Stimulated activated naive B cell treated with anti-CD40 and anti-IgM and Interleukin-4, amounts not matched to agents 10 μg/mL and 1 μg/mL and 100 μg/mL, for 72 hours (primary cell): Measurements from ENCODE around the gene NR2F2.

Experiments
- ATAC-seq, 2 donors: fragments of 150-1000 bp; cut with Tn5 transposase; replicated peaks; 2 replicates each; pipeline ENCODE4 v1.10.0; 2021; ENCODE audit warnings: moderate library complexity in 1 of 2
- DNase-seq: peaks from one replicate; pipeline ENCODE4 v3.0.0; 2021
- H3K27ac Mint-ChIP-seq: one replicate; pipeline ENCODE4 v1.8.0; 2022; ENCODE audit warnings: mild to moderate bottlenecking, mixed read lengths
- H3K27me3 Mint-ChIP-seq, 2 donors: one replicate each; pipeline ENCODE4 v1.8.0; 2022; ENCODE audit warnings: mixed read lengths in 2 of 2
- H3K36me3 Mint-ChIP-seq, 2 donors: one replicate each; pipeline ENCODE4 v1.8.0; 2022; ENCODE audit warnings: mixed read lengths in 2 of 2, mild to moderate bottlenecking in 1 of 2
- H3K4me1 Mint-ChIP-seq, 2 donors: one replicate each; pipeline ENCODE4 v1.8.0; 2022; ENCODE audit warnings: mixed read lengths in 2 of 2, mild to moderate bottlenecking in 1 of 2
- H3K4me3 Mint-ChIP-seq, 2 donors: one replicate each; pipeline ENCODE4 v1.8.0; 2022; ENCODE audit warnings: mild to moderate bottlenecking in 2 of 2, mixed read lengths in 2 of 2, moderate library complexity in 1 of 2
- H3K9me3 Mint-ChIP-seq, 2 donors: one replicate each; pipeline ENCODE4 v1.8.0; 2022; ENCODE audit warnings: mixed read lengths in 2 of 2, mild to moderate bottlenecking in 1 of 2

NR2F2 gene

DNA sequence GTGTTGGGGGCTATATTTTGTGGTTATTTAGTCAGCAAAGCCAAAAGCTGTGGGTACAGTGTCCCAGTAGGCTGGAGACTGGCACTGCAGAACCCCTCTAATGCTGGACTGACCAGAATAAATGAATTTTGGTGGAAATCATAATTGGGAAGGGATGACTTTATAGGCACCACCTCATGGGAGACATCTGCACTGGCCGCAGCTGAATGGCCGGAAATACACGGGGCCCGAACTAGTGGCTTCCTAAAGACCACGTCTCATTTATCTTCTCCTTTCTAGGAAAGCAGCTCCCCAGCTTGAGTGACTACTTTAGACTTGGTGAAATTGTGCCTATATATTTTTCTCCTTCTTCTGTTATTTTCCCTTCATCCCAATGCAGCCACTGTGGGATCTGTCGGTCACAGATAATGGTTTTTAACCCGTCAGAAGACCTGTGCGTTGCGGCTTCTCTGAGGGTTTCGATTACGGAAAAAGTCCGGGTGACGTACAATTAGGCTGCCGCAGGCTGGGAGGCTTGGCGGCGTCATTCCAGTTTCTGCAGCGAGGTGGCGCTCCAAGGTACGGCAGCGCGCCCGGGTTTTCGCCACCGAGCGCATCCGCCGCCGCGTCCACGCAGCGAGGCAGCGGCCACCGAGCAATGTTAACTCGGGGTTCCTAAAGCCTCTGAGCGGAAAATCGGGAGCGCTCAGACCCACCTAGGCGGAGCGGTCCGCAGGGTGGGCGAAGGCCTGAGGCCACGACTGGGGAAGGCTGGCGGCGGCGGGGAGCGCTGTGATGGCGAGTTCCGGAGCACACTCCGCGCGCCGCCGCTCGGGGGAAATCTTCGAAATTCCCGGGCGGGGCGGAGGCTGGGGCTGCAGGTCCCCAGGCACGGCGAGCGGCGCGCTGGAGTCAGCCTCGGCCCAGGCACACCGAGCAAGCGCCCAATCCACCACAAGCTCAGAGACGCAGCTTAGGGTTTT is 26.3 kb downstream of the NR2F2 start:
- peak; percentile 65 to 71 for ATAC-seq
- H3K27me3 Mint-ChIP-seq = peaks cover 41 to 53% of the 10 kb centered on the region in 2 donors
- H3K4me1 Mint-ChIP-seq = peaks cover 0 to 14% of the 10 kb centered on the region in 2 donors
- peak overlapping the region; percentile 78 for H3K4me3 Mint-ChIP-seq
- peak overlapping the region; percentile 73 for H3K27ac Mint-ChIP-seq
- no peaks in the 10 kb centered on the region for H3K9me3 Mint-ChIP-seq
- peak; percentile 52 for DNase-seq
- peaks cover 0 to 4% of the 10 kb centered on the region in 2 donors for H3K36me3 Mint-ChIP-seq

GRCh38 chr15:96358001-96358801 is 27.7 kb downstream of the NR2F2 start:
- ATAC-seq (no peak), DNase-seq (no peak)
- Mint-ChIP-seq H3K9me3 (no peaks in the 10 kb centered on the region), H3K36me3 (peaks cover 0 to 4% of the 10 kb centered on the region in 2 donors), H3K27me3 (peaks cover 41 to 53% of the 10 kb centered on the region in 2 donors), H3K4me3 (peak overlapping the region; percentile 78), H3K4me1 (peaks cover 0 to 16% of the 10 kb centered on the region in 2 donors), H3K27ac (peak overlapping the region; percentile 84)

DNA sequence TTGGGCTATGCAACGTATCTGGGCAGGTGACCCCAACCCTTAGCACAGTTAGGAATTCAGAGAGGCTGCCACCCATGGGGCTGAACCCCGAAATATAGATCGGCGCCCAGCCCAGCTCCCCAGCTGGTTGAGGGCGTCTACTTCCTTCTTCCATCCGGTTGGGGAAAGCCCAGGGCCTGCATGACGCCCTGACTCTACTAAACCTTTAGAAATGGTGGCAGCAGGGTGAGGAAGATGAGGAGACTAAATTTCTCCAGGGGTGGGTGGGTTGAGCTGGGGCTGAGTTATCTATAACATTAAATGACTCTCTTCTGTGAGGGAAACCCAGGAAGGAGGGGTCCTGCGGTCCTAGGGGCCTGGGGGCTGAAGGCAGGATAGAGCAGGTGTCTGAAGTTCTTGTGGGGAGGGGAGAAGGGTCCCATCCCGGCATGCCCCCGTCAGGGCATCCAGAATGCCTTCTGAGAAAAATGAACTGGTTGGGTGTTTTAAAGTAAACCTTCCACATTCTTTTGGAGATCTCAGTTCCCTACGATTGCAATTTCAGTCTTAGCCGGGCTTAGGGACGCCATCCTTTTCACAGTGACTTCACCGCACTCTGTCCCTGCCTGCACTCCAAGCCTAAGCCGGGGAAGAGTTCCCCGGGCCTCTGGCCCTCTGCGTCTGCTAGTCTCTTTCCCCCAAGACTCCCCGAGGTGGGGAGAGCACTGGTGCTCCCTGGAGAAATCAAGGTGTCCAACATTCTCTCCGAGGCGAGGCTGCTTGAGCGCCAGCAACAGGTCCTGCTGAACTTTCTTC is 28.5 kb downstream of the NR2F2 start:
- Mint-ChIP-seq H3K27ac (peak overlapping the region; percentile 9), H3K4me1 (peaks cover 0 to 16% of the 10 kb centered on the region in 2 donors), H3K9me3 (no peaks in the 10 kb centered on the region), H3K27me3 (peaks cover 41 to 55% of the 10 kb centered on the region in 2 donors), H3K36me3 (peaks cover 0 to 1% of the 10 kb centered on the region in 2 donors), H3K4me3 (no peak overlapping the region)
- ATAC-seq (no peak), DNase-seq (no peak)

GRCh38 chr15:96359616-96360521 is 29.4 kb downstream of the NR2F2 start:
- Mint-ChIP-seq H3K9me3 (no peaks in the 10 kb centered on the region), H3K27me3 (peaks cover 45 to 59% of the 10 kb centered on the region in 2 donors), H3K36me3 (peaks cover 0 to 1% of the 10 kb centered on the region in 2 donors), H3K4me1 (peaks cover 0 to 16% of the 10 kb centered on the region in 2 donors), H3K4me3 (no peak overlapping the region), H3K27ac (peak overlapping the region; percentile 47)
- DNase-seq (no peak), ATAC-seq (no peak)

DNA sequence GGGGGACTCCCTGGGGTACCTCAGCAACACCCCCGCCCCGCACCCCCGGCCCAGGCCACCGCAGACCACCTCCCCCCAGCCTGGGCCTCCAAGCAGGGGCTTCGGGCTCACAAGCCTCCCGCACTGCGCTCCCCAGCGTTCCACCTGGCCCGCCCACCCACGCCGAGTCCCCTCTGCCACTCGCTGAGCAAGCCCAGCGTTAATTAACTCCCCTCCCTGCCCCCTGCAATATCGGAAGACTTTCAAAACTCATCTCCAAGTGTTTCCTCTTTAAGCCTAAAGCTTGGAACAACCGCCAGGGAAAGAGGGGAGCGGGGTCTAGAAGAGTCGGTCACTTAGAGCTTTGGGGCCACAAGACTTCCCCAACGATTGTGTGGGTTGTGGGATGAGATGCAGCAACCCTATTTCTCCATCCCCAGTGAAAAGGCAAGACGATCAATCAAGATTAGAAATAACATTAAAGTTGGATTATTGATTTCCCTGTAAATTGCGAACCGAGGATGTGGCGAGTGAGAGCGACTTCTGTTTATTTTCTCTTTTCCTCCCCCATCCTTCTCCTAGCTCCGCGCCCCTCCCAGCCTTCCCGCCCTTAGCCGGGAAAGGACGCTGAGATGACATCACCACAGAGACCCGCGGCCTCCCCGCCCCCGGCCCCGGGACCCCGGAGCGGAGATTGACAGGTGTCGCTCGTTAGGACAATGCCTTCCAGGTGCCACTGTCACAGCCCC is 30.2 kb downstream of the NR2F2 start:
- H3K4me3 Mint-ChIP-seq = no peak overlapping the region
- peaks cover 3 to 16% of the 10 kb centered on the region in 2 donors for H3K4me1 Mint-ChIP-seq
- no peaks in the 10 kb centered on the region for H3K9me3 Mint-ChIP-seq
- peaks cover 0 to 1% of the 10 kb centered on the region in 2 donors for H3K36me3 Mint-ChIP-seq
- peaks cover 53 to 63% of the 10 kb centered on the region in 2 donors for H3K27me3 Mint-ChIP-seq
- peak overlapping the region; percentile 70 for H3K27ac Mint-ChIP-seq
- ATAC-seq (no peak), DNase-seq (no peak)

- DNase-seq = no peak
- Mint-ChIP-seq H3K27ac (peak overlapping the region; percentile 70), H3K4me3 (peak overlapping the region in 1 of 2 donors; percentile 41), H3K36me3 (peaks cover 0 to 1% of the 10 kb centered on the region in 2 donors), H3K9me3 (no peaks in the 10 kb centered on the region), H3K27me3 (peaks cover 61 to 63% of the 10 kb centered on the region in 2 donors), H3K4me1 (peaks cover 6 to 15% of the 10 kb centered on the region in 2 donors)
- ATAC-seq = no peak
Observed at GRCh38 chr15:96361309-96362010, 31.0 kb downstream of the NR2F2 start.

DNA sequence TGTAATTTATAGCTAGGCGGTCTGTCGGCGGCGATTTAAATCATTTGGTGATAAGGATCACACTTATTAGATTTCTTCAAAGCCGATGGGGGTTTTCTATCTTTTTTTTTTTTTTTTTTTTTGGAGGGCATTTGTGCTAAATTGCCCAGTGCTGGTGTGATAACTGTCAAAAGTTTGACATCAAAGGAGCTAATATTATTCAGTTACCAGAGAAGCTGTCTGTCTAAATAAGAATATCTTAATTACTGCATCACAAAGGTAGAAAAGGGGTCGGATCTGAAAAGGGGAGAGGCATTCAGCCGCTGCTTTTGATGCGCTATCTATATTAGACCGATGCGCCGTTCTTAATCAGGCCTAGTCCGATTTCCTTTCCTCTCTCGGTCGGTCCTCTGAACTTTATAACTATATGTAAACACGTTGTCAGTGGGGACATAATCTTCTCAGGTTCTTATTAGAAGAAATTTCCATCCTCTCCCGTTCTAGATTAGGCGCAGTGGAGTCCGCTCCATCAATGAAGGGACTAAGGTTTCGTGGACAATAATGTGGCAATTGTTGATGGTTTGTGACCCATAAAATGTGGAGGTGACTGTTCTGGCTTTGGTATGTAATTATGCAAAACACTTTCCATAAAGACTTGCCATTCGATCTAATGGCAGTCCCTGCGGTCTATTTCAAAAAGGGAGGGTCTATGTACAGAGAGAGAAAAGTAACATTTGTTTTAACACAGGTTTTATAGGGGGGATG is 31.7 kb downstream of the NR2F2 start:
- Mint-ChIP-seq H3K27me3 (peaks cover 65 to 67% of the 10 kb centered on the region in 2 donors), H3K27ac (peak overlapping the region; percentile 68), H3K9me3 (no peaks in the 10 kb centered on the region), H3K4me3 (no peak overlapping the region), H3K4me1 (peaks cover 6 to 10% of the 10 kb centered on the region in 2 donors), H3K36me3 (peaks cover 0 to 1% of the 10 kb centered on the region in 2 donors)
- ATAC-seq (no peak), DNase-seq (no peak)

DNA sequence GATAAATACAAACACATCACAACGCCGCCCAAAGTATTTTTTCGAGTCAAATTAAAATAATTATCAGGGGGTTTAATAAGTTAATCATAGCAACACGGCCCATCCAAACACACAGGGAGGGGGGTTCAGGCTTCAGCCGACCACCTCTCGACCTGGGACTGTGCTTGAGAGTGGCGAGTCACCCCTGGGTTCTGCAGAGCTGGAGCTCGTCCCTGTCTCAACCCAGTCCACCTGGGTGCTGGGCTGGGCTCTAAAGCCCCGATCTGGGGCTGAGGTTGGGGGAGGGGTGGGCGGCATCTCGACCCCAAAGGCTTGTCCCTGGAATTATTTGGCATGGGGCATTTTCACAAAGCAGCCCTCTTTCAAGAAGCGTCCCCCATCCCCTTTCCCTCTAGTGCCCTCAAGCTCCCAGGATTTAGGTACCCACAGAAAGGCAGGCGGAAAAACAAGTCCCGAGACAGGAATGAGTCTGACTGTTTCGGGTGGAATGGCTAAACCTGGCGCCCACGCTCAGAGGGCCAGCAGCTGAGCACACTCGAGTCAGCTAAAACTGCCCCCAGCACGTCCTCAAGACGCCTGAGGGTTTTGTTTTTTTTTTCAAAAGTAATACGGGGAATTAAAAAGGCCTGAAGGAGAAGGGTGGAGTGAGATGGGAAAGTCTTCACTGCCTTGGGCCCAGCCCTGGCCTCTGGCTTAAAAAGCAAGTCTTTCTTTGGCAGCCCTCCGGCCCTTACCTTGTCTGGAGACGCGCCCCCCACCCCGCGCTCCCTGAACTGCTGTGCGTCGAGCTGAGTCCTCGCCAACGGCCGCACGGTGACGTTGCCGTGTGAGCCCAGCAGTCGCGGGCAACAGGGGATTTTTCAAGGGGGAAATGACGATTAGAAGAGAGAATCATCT is 32.5 kb downstream of the NR2F2 start:
- no peaks in the 10 kb centered on the region for H3K9me3 Mint-ChIP-seq

GRCh38 chr15:96363707-96364106 is 33.2 kb downstream of the NR2F2 start:
- DNase-seq (no peak), ATAC-seq (no peak)
- Mint-ChIP-seq H3K4me3 (no peak overlapping the region), H3K9me3 (no peaks in the 10 kb centered on the region), H3K36me3 (peaks cover 0 to 1% of the 10 kb centered on the region in 2 donors), H3K27ac (peak overlapping the region; percentile 70), H3K27me3 (peaks cover 65 to 82% of the 10 kb centered on the region in 2 donors), H3K4me1 (peaks cover 2 to 6% of the 10 kb centered on the region in 2 donors)

More for the DNA sequence above, 32.5 kb downstream of the NR2F2 start:
- no peak for ATAC-seq
- no peak overlapping the region for H3K4me3 Mint-ChIP-seq
- no peak for DNase-seq
- peak overlapping the region; percentile 70 for H3K27ac Mint-ChIP-seq
- peaks cover 6% of the 10 kb centered on the region in 2 donors for H3K4me1 Mint-ChIP-seq
- H3K27me3 Mint-ChIP-seq = peaks cover 67 to 75% of the 10 kb centered on the region in 2 donors
- H3K36me3 Mint-ChIP-seq = peaks cover 0 to 1% of the 10 kb centered on the region in 2 donors

DNA sequence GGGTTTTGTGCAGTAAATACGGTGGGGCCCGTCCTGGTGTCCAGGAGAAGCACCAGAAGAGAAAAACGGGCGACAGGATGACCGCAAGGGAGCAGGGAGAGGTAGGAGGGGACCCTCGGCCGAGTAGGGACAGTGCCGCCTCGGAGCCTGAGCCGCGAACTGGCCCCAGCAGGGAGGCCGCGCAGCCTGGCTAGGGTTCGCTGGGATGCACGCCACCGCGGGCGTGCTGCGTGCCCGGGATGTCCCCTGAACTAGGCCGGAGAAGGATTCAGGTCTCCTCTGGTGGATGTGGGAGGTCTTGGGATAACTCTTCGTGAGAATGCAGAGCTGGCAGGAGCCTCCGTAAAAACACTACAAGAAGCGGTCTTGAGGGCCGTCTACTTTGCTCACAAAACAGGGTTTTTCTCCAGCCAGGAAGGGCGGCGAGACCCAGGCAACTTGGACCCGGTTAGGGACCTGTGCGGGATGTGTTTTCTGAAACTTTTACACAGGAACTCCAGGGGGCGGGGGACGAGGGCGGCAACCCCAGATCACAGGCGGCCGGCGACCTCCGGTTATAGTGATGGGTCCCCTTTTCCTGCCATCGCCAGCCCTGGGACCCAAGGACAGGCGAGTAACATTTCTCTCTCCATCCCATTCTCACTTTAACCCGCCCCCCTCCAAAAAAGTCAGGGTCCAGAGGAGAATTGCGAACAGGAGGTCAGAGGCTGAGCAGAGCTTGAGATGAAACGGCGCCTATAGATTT is 35.5 kb downstream of the NR2F2 start:
- H3K4me1 Mint-ChIP-seq = peaks cover 2 to 6% of the 10 kb centered on the region in 2 donors
- ATAC-seq (no peak), DNase-seq (no peak)
- no peak overlapping the region for H3K4me3 Mint-ChIP-seq
- H3K9me3 Mint-ChIP-seq = peaks cover 2 to 3% of the 10 kb centered on the region in 2 donors
- H3K36me3 Mint-ChIP-seq = peaks cover 0 to 1% of the 10 kb centered on the region in 2 donors
- H3K27me3 Mint-ChIP-seq = peaks cover 65 to 93% of the 10 kb centered on the region in 2 donors
- peak overlapping the region; percentile 67 for H3K27ac Mint-ChIP-seq
